SK-N-SH (cell line): ENCODE data around the gene CDH26. TPM values are rescaled to one million over a fixed set of nuclear protein-coding genes. Genes with fewer than 3 reads are reported as not detected.

Source experiments
- CTCF ChIA-PET: fragments of 300-600, 350-600 bp; formaldehyde crosslinking; extraction: SDS; loops from one replicate; lab custom pipeline; 2021; lab: Yijun Ruan, JAX
- POLR2A ChIA-PET: fragments of 350-600 bp; sonication (Branson Sonifier 250); formaldehyde crosslinking; extraction: SDS; loops from one replicate; lab custom pipeline; 2020; ENCODE audit warnings: antibody characterized with exemption, inconsistent platforms; lab: Yijun Ruan, JAX
- DNase-seq: peaks from one replicate; pipeline ENCODE4 v3.0.0; 2012
- H2AFZ ChIP-seq: fragments of 200-600 bp; sonication (generic); 2 replicates; pipeline ENCODE4 v1.8.1; 2016; ENCODE audit warnings: antibody characterized with exemption, mild to moderate bottlenecking, low read depth
- H3F3A ChIP-seq: fragments of 200-600 bp; sonication (generic); replicated peaks from 2 replicates; pipeline ENCODE3; 2016; ENCODE audit warnings: antibody characterized with exemption, mild to moderate bottlenecking; ENCODE audit not compliant: insufficient read depth
- H3K27ac ChIP-seq, 2 experiments: fragments of 200-500 bp in 1 of 2; fragments of 200-600 bp in 1 of 2; sonication (Bioruptor generic) in 1 of 2; sonication (generic), shearing (Covaris generic) in 1 of 2; 2 replicates each; pipeline versions ENCODE4 v1.5.1 to v1.6.1; 2014 to 2016; ENCODE audit warnings: low read depth in 2 of 2, inconsistent platforms in 1 of 2, low read length in 1 of 2, mild to moderate bottlenecking in 1 of 2, mixed read lengths in 1 of 2
- H3K27me3 ChIP-seq: fragments of 200-600 bp; sonication (generic), shearing (Covaris generic); 2 replicates; pipeline ENCODE4 v1.6.1; 2016; ENCODE audit warnings: mixed run types; ENCODE audit not compliant: insufficient read depth
- H3K36me3 ChIP-seq, 2 experiments: fragments of 200-500 bp in 1 of 2; fragments of 200-600 bp in 1 of 2; sonication (Bioruptor generic) in 1 of 2; sonication (generic) in 1 of 2; replicated peaks in 1 of 2; 2 replicates each; pipeline versions ENCODE3 to v1.5.1; 2014 to 2016; ENCODE audit warnings: low read length in 1 of 2, mild to moderate bottlenecking in 1 of 2; ENCODE audit not compliant: insufficient read depth in 2 of 2, control insufficient read depth in 1 of 2
- H3K4me1 ChIP-seq, 2 experiments: fragments of 200-500 bp in 1 of 2; fragments of 200-600 bp in 1 of 2; sonication (Bioruptor generic) in 1 of 2; sonication (generic), shearing (Covaris generic) in 1 of 2; 2 replicates each; pipeline versions ENCODE4 v1.5.1 to v1.6.1; 2014 to 2016; ENCODE audit warnings: low read depth in 1 of 2, low read length in 1 of 2, mixed run types in 1 of 2; ENCODE audit not compliant: insufficient read depth in 2 of 2, control insufficient read depth in 1 of 2
- H3K4me2 ChIP-seq: fragments of 200-600 bp; sonication (generic), shearing (Covaris generic); 2 replicates; pipeline ENCODE4 v1.6.1; 2017; ENCODE audit warnings: mixed run types
- H3K4me3 ChIP-seq, 2 experiments: fragments of 200-500 bp in 1 of 2; fragments of 200-600 bp in 1 of 2; sonication (Bioruptor generic) in 1 of 2; sonication (generic), shearing (Covaris generic) in 1 of 2; 2 replicates each; pipeline versions ENCODE4 v1.5.1 to v1.8.1; 2014 to 2016; ENCODE audit warnings: low read depth in 2 of 2, inconsistent platforms in 1 of 2, low read length in 1 of 2, mild to moderate bottlenecking in 1 of 2, mixed read lengths in 1 of 2, moderate library complexity in 1 of 2
- H3K79me2 ChIP-seq: fragments of 200-600 bp; sonication (generic); 2 replicates; pipeline ENCODE4 v1.8.1; 2017; ENCODE audit warnings: mild to moderate bottlenecking; ENCODE audit not compliant: insufficient read depth
- H3K9ac ChIP-seq: fragments of 200-600 bp; sonication (generic); 2 replicates; pipeline ENCODE4 v1.6.1; 2017; ENCODE audit warnings: mixed run types
- H3K9me2 ChIP-seq: fragments of 200-600 bp; sonication (generic); 2 replicates; pipeline ENCODE4 v1.6.1; 2017; ENCODE audit warnings: mixed run types
- H3K9me3 ChIP-seq: fragments of 200-600 bp; sonication (generic); 2 replicates; pipeline ENCODE4 v1.6.1; 2017; ENCODE audit warnings: mixed run types, mild to moderate bottlenecking, moderate library complexity
- H4K20me1 ChIP-seq: fragments of 200-600 bp; sonication (generic); 2 replicates; pipeline ENCODE4 v1.6.1; 2017; ENCODE audit warnings: mild to moderate bottlenecking, mixed run types; ENCODE audit not compliant: insufficient read depth
- CHD2 ChIP-seq: fragments of 150-350 bp; IDR thresholded peaks from 2 replicates; pipeline ENCODE4 v1.6.1; 2018; ENCODE audit warnings: low read length; ENCODE audit not compliant: partially characterized antibody
- FOSL2 ChIP-seq: IDR thresholded peaks from 2 replicates; pipeline ENCODE4 v1.4.0; 2012; ENCODE audit warnings: low read depth, mild to moderate bottlenecking, moderate library complexity, borderline replicate concordance
- FOXJ3 ChIP-seq: sonication (generic); formaldehyde crosslinking; IDR thresholded peaks from 2 replicates; pipeline ENCODE4 v1.5.1; 2020; ENCODE audit warnings: mild to moderate bottlenecking, missing genetic modification reagents
- FOXM1 ChIP-seq: IDR thresholded peaks from 2 replicates; pipeline ENCODE4 v1.4.0; 2012; ENCODE audit warnings: low read depth, mild to moderate bottlenecking
- GABPA ChIP-seq: IDR thresholded peaks from 2 replicates; pipeline ENCODE4 v1.4.0; 2012; ENCODE audit warnings: low read depth, mild to moderate bottlenecking
- MEF2A ChIP-seq: IDR thresholded peaks from 2 replicates; pipeline ENCODE4 v1.4.0; 2012; ENCODE audit warnings: low read depth, borderline replicate concordance
- MXI1 ChIP-seq: IDR thresholded peaks from 2 replicates; pipeline ENCODE4 v1.6.1; 2012; ENCODE audit warnings: mild to moderate bottlenecking, low read depth, low read length, improper control_type of control experiment
- NFIC ChIP-seq: IDR thresholded peaks from 2 replicates; pipeline ENCODE4 v1.4.0; 2012; ENCODE audit warnings: borderline replicate concordance
- POLR2AphosphoS5 ChIP-seq: IDR thresholded peaks from 2 replicates; pipeline ENCODE4 v1.6.1; 2012; ENCODE audit warnings: low read depth, low read length
- RAD21 ChIP-seq: IDR thresholded peaks from 2 replicates; pipeline ENCODE4 v1.6.1; 2012; ENCODE audit warnings: mild to moderate bottlenecking, low read length
- RCOR1 ChIP-seq: fragments of 150-350 bp; IDR thresholded peaks from 2 replicates; pipeline ENCODE4 v1.6.1; 2017; ENCODE audit warnings: antibody characterized with exemption, low read length
- SMC3 ChIP-seq: IDR thresholded peaks from 2 replicates; pipeline ENCODE4 v1.6.1; 2012; ENCODE audit warnings: low read depth, low read length, improper control_type of control experiment
- TAF1 ChIP-seq: IDR thresholded peaks from 2 replicates; pipeline ENCODE4 v1.6.1; 2012; ENCODE audit warnings: low read depth, mild to moderate bottlenecking, low read length, moderate library complexity, borderline replicate concordance
- TCF12 ChIP-seq: IDR thresholded peaks from 2 replicates; pipeline ENCODE4 v1.4.0; 2012
- ZBTB33 ChIP-seq: IDR thresholded peaks from 2 replicates; pipeline ENCODE4 v1.4.0; 2012; ENCODE audit warnings: low read depth, borderline replicate concordance
- WGBS: methylation state at CpG from one replicate; pipeline ENCODE4 v1.1.6; 2017; ENCODE audit warnings: low lambda C conversion rate; 5-methylcytosine and 5-hydroxymethylcytosine counted together
- polyA plus RNA-seq, 3 experiments: library from polyadenylated mRNA; depleted of rRNA; stranded (reverse); fragments of >200 nt; gene quantifications; 2 replicates each; pipeline ENCODE4 v1.2.3, GENCODE V29; 2012
- TF ChIP-seq, protein P1 (sequence below): fragments of 200-600 bp; sonication (generic); IDR thresholded peaks from 2 replicates; pipeline ENCODE4 v1.6.1; 2017; ENCODE audit warnings: antibody characterized with exemption, mild to moderate bottlenecking, moderate library complexity
- TF ChIP-seq, protein P2 (sequence below): IDR thresholded peaks from 2 replicates; pipeline ENCODE4 v1.4.0; 2012; ENCODE audit warnings: low read depth

The CDH26 gene
- polyA plus RNA-seq, 1 of the 3 experiments (the other 2 are of a cell fraction): 0.13 TPM

DNA sequence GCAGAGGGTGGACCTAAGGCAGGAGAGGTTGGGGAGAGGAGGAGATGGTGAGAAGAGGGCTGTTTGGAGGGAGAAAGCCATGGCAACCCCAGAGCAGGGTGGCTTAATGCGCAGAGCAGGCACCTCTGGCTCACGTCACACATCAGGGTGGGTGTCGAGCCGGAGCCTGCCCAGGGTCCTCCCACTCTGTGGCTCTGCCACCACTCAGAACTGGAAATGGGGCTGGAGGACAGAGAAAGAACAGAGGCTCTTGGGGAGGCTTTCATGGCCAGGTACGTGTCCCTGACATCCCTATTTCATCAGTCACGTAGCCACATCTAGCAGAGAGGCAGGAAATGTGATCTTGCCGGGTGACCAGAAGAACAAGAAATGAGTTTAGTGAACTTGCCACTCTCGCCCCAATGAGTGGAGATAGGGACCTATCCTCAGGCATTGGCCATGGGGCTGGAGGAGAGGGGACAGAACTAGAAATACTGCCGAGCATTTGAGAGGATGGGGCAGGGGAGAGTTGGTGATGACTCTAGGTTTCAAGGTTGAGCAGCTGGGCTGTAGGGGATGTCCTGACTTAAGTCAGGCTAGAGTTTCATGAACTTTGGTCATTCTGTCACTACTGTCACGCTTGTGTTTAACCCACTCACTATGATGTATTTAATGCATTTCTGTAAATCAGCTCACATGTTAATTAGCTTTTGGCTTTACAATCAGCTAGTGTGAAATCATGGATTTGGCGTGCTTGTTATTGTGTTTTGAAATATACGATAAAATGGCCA lies 52.7 kb downstream of the CDH26 start:
- CTCF ChIA-PET: interaction anchor here (1.3 to 1.4 kb wide), 2 partner anchors 13 to 26 kb away, joined by 3 read pairs; no protein-coding TSS in a partner anchor
- POLR2A ChIA-PET: no interaction called here
- DNase-seq: no peak

DNA sequence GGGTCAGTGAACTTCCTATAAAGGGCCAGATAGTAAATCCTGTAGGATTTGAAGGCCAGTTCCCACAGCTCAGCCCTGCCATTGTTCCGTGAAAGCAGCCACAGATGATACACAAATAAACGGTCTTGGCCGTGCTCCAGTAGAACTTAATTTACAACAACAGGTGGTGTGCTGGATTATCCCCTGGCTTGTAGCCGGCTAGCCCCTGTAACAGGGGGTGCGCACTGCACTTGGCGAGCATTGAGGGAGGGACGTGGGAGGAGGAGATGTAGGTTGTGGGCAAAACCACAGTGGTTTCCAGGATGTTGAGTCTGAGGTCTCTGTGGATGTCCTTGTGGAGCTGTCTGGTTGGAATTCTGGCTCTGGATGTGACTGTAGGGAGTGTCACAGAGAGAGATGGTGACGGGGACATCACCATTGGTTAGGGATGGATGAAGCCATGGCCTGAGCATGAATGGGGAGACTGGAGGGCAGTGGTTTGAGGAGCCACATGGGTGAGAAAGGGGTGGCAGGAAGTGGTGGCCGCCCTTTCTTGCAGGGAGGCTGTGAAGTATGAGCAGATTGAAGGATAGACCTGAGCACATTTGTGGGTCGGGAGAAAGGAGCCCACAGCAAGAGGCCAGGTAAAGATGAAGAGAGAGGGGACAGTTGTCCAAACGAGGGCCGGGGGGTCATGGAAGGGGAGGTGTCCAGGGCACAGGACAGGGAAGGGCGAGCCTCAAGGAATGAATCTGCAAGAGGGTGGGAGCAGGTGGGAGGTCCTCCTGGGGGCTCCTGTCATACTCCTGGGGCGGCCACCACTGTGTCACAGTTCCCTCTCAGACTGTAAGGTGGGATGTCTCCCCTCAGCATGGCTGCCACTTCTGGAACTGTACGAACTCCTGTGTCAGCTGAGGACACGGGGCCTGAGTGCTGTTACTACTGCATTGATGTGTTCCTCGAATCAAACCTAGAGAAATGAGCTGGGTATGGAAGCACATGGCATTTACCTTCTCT lies 53.6 kb downstream of the CDH26 start:
- no peak overlapping the region for H3K4me2 ChIP-seq
- H3K9ac ChIP-seq: no peak overlapping the region
- no peaks in the 10 kb centered on the region for H3K79me2 ChIP-seq
- no peaks in the 10 kb centered on the region for H3K4me1 ChIP-seq
- no peaks in the 10 kb centered on the region for H3K27me3 ChIP-seq
- no peaks in the 10 kb centered on the region for H3K9me2 ChIP-seq
- H3K27ac ChIP-seq: no peak overlapping the region
- ChIA-PET POLR2A (no interaction called here), CTCF (no interaction called here)
- peaks cover 8% of the 10 kb centered on the region; the same call in 1 of the 2 replicates for H3K9me3 ChIP-seq
- TF ChIP-seq ZBTB33 (no peak), SMC3 (no peak), CHD2 (no peak), TCF12 (no peak), MXI1 (no peak), TAF1 (no peak), MEF2A (no peak), FOXM1 (no peak), FOSL2 (no peak), GABPA (no peak)
- TF ChIP-seq, protein P1, sequence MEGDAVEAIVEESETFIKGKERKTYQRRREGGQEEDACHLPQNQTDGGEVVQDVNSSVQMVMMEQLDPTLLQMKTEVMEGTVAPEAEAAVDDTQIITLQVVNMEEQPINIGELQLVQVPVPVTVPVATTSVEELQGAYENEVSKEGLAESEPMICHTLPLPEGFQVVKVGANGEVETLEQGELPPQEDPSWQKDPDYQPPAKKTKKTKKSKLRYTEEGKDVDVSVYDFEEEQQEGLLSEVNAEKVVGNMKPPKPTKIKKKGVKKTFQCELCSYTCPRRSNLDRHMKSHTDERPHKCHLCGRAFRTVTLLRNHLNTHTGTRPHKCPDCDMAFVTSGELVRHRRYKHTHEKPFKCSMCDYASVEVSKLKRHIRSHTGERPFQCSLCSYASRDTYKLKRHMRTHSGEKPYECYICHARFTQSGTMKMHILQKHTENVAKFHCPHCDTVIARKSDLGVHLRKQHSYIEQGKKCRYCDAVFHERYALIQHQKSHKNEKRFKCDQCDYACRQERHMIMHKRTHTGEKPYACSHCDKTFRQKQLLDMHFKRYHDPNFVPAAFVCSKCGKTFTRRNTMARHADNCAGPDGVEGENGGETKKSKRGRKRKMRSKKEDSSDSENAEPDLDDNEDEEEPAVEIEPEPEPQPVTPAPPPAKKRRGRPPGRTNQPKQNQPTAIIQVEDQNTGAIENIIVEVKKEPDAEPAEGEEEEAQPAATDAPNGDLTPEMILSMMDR: no peak
- H2AFZ ChIP-seq: no peak overlapping the region
- H3K4me3 ChIP-seq: no peak overlapping the region
- H4K20me1 ChIP-seq: no peaks in the 10 kb centered on the region
- no peaks in the 10 kb centered on the region for H3K36me3 ChIP-seq
- DNase-seq: no peak
- 34% methylated on average over 17 of the region's 17 CpGs for WGBS
- H3F3A ChIP-seq: no peaks in the 10 kb centered on the region

More for the DNA sequence above, 52.7 kb downstream of the CDH26 start:
- no peaks in the 10 kb centered on the region for H3K9me2 ChIP-seq
- no peaks in the 10 kb centered on the region for H3K79me2 ChIP-seq
- H3K36me3 ChIP-seq: no peaks in the 10 kb centered on the region
- H4K20me1 ChIP-seq: no peaks in the 10 kb centered on the region
- no peak overlapping the region for H3K4me2 ChIP-seq
- H3K27ac ChIP-seq: no peak overlapping the region
- no peaks in the 10 kb centered on the region for H3K4me1 ChIP-seq
- H3K9me3 ChIP-seq: 0 out of 2 replicates have a peak, but pooled peaks cover 2% of the 10 kb centered on the region
- no peaks in the 10 kb centered on the region for H3F3A ChIP-seq
- H3K4me3 ChIP-seq: no peak overlapping the region
- TF ChIP-seq FOXJ3 (CRISPR knock-in tag) (no peak), ZBTB33 (no peak), NFIC (no peak), RAD21 (no peak), RCOR1 (no peak), FOSL2 (no peak), MXI1 (no peak), POLR2AphosphoS5 (no peak), TCF12 (no peak)
- TF ChIP-seq, protein P2, sequence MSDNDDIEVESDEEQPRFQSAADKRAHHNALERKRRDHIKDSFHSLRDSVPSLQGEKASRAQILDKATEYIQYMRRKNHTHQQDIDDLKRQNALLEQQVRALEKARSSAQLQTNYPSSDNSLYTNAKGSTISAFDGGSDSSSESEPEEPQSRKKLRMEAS: no peak
- H3K27me3 ChIP-seq: no peaks in the 10 kb centered on the region
- no peak overlapping the region for H3K9ac ChIP-seq
- 59% methylated on average over 12 of the region's 12 CpGs for WGBS
- no peak overlapping the region for H2AFZ ChIP-seq
